ENCODE results near the gene PTPMT1. TPM values are rescaled to one million over a fixed set of nuclear protein-coding genes. Genes with fewer than 3 reads are reported as not detected.
A peak's percentile ranks its signal among the peaks of the same experiment; 100 is the strongest.
"Not testable (repeated sequence)": the region's sequence is repeated elsewhere in the genome, so short reads cannot be mapped to it uniquely, and the experiment has no call there.

The PTPMT1 gene, protein sequence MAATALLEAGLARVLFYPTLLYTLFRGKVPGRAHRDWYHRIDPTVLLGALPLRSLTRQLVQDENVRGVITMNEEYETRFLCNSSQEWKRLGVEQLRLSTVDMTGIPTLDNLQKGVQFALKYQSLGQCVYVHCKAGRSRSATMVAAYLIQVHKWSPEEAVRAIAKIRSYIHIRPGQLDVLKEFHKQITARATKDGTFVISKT
- 41.2 TPM for polyA plus RNA-seq (2012; ENCODE audit: insufficient read depth, insufficient read length)

DNA sequence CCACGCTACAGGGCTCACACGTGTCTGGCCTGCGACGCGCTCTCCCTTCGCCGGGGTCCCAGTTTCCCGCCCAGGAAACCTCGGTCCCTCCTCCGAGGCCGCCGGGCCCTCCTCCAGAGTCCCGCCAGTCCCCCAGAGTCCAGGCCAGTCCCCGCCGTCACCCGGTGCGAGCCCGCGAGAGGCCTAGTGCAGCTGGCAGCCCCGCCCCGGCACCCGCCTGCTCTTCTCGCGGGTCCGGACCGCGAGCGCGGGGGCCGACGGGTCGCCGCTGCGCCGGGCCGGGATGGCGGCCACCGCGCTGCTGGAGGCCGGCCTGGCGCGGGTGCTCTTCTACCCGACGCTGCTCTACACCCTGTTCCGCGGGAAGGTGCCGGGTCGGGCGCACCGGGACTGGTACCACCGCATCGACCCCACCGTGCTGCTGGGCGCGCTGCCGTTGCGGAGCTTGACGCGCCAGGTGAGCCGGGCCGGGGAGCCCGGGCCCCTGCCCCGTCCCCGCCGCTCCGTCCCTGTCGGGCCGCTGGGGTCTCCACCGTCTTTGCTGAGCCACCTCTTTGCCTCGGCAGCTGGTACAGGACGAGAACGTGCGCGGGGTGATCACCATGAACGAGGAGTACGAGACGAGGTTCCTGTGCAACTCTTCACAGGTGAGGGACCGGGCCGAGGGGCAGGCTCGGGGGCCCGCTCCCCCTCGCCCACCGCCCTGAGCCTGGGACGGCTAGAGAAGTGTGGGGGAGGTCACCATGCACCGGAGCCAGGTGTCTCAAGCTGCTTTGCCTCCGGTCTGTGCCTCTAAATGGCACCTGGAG, at the start of gene PTPMT1:
TSS of gene PTPMT1 (plus strand) at position 260 of the 809 bp plus-strand sequence. CDS start at position 284, 24 bp downstream.
- no peak for DNase-seq (ENCODE audit: low read depth, low spot score)
- peak within 1 kb of the TSS; percentile 64 for H3K4me3 ChIP-seq (ENCODE audit: low read length)

DNA sequence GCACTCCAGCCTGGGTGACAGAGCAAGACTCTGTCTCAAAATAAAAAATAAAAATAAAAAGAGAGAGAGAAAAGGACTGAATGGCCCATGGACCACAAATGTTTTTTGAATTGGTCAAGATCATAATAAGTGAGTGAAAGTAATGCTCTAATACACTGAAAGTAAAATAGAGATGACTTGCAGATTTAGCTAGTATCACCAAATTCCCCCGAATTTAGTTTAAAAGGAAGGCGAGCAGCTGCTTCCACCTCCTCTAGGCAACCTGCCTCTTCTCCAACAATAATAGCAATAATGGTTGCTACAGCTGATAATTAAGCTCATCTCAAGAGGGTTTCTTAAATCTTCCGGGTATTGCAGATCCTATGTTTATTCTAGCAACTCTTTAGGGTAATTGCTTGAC, 49.2 kb upstream of the PTPMT1 start:
- DNase-seq (ENCODE audit: low read depth, low spot score), result no peak
- H3K4me3 ChIP-seq (ENCODE audit: low read length), result no peak overlapping the region

DNA sequence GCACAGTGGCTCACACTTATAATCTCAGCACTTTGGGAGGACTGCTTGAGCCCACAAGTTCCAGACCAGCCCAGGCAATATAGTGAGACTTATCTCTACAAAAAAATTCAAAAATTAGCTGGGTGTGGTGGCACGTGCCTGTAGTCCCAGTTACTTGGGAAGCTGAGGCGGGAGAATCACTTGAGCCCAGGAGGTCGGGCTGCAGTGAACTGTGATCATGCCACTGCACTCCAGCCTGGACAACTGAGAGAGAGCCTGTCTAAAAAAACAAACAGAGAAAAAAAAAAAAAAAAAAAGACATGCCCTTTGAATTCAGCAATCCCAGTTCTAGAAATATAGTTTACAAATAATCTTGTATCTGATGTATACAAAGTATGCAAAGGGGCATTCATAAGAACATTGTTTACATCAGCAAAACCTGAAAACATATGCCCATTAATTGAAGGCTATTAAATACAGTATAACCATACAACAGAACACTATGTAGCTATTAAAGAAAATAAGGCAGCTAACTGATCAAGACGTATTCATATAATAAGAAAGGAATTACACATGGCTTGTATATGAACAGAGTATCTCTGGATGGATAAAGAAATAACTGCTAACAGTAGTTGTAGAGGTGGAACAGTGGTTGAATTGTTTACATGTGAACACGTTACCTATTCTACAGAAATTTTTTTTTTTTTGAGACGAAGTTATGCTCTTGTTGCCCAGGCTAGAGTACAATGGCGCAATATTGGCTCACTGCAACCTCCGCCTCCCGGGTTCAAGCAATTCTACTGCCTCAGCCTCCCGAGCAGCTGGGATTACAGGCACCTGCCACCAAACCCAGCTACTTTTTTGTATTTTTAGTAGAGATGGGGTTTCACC, 48.2 kb upstream of the PTPMT1 start:
- no peak for DNase-seq (ENCODE audit: low read depth, low spot score)

GRCh38 chr11:47518212-47518964, 47.0 kb upstream of the PTPMT1 start:
- DNase-seq (ENCODE audit: low read depth, low spot score), result peak; percentile 35
- no peak overlapping the region for H3K4me3 ChIP-seq (ENCODE audit: low read length)

More for the DNA sequence above, 48.2 kb upstream of the PTPMT1 start:
- H3K4me3 ChIP-seq (ENCODE audit: low read length), result no peak overlapping the region

DNA sequence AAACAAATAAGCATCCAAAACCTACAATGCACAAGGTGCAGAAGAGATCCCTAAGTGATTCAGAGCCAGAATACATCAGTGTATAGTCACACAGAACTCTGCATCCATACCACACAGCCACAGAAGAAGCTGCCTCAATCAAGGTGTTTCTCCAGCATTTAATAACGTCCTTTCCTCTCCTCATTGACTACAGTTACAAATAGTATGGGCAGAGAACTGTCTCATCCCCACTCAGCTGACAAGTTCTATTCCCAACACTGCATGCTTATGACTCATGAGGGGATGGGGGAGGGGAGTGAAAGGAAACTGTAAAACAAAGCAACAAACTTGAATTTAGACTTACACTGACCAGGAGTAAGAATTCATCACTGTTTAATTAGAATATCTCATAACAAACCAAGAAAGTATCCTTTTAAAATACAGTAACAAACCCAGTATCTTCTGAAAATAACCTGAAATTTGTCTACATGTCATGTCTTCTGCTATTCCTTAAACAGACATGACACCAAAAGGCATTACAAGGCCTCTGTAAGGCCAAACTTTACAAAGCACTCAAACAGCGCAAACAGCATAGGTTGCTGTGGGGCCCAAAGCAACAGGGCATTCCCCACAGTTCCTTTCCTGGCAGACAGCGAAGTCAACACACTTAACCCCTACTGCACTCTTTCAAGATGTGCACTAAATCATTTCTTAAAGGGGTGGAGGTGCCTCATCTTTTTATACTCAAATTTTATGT, 41.7 kb upstream of the PTPMT1 start:
- H3K4me3 ChIP-seq (ENCODE audit: low read length), result no peak overlapping the region
- no peak for DNase-seq (ENCODE audit: low read depth, low spot score)

DNA sequence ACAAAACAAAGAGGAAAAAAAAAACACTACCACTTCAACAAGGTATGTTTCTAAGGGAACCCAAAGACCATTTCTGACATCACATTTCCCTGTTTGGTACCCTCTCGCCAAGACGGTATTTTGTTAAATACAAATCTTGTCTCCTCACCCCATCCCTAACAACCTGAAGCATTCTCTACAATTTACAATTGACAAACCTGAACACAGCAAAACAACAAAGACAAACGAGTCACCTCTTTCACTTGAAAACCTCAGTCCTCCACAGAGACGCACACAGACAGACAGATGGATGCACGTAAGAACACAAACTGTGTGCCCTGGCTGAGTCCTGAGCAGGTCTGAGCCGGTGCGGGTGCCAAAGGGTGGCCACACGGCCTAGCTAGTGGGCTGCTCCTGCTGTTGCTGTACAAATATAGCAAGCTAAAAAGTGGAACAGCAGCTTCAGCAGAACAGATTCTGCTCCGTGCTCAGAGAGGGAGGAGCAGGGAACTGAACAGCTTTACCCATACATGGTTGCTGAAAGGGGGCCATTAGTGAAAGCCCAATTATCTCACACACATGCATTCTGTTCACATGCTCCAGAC, 41.0 kb upstream of the PTPMT1 start:
- DNase-seq (ENCODE audit: low read depth, low spot score), result no peak
- no peak overlapping the region for H3K4me3 ChIP-seq (ENCODE audit: low read length)

DNA sequence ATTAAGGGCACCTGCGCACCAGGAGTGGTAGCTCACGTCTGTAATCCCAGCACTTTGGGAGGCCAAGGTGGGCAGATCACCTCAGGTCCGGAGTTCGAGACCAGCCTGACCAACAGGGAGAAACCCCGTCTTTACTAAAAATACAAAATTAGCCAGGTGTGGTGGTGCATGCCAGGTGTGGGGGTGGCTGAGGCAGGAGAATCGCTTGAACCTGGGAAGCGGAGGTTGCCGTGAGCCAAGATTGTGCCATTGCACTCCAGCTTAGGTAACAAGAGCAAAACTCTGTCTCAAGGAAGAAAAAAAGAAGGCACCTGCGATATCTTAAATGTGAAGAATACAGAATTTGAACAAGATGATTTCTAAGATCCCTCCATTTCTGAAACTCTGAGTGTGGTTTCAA, 39.4 kb upstream of the PTPMT1 start:
- H3K4me3 ChIP-seq (ENCODE audit: low read length); DNase-seq (ENCODE audit: low read depth, low spot score): not testable (repeated sequence)

- DNase-seq (ENCODE audit: low read depth, low spot score), result no peak
- no peak overlapping the region for H3K4me3 ChIP-seq (ENCODE audit: low read length)
These were observed 38.2 kb upstream of the PTPMT1 start for GRCh38 chr11:47527186-47527585.

GRCh38 chr11:47529951-47530350, 35.4 kb upstream of the PTPMT1 start:
- H3K4me3 ChIP-seq (ENCODE audit: low read length), result no peak overlapping the region
- DNase-seq (ENCODE audit: low read depth, low spot score), result no peak

GRCh38 chr11:47530721-47531120, 34.7 kb upstream of the PTPMT1 start:
- not testable (repeated sequence) for DNase-seq (ENCODE audit: low read depth, low spot score); H3K4me3 ChIP-seq (ENCODE audit: low read length)

DNA sequence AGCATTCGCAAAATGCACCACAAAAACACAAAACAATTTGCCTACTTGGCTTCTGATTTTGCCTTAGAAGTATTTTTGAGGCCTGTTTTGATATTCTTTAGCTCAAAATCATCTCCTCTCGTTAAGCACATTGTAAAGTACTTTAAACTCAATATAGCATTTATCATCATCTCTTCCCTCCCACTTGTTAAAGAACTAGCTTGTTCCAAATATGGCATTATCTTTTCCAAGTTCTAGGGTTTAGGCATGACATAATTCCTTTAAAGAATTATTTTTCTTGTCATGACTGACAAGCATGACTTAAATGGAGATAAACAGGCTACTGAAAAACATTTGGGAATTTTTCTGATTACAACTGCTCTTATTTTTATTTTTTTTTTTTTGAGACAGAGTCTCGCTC, 33.7 kb upstream of the PTPMT1 start:
- H3K4me3 ChIP-seq (ENCODE audit: low read length), result no peak overlapping the region
- DNase-seq (ENCODE audit: low read depth, low spot score), result no peak

GRCh38 chr11:47532597-47533213, 32.7 kb upstream of the PTPMT1 start:
- no peak for DNase-seq (ENCODE audit: low read depth, low spot score)
- H3K4me3 ChIP-seq (ENCODE audit: low read length), result no peak overlapping the region

DNA sequence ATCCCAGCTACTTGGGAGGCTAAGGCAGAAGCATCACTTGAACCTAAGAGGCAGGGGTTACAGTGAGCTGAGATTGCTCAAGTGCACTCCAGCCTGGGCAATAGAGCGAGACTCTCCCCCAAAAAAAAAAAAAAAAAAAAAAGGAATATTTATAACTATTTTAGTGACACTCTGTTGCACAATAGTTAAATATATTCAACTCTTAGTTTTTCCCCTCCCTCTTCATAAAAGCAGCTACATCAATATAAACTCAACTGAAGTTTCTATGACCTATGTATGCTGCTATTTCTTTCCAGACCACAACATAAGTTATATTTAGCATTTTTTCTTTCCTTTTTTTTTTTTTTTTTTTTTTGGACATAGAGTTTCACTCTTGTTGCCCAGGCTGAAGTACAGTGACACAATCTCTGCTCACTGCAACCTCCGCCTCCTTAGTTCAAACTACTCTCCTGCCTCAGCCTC, 31.7 kb upstream of the PTPMT1 start:
- H3K4me3 ChIP-seq (ENCODE audit: low read length), result no peak overlapping the region
- DNase-seq (ENCODE audit: low read depth, low spot score), result no peak

DNA sequence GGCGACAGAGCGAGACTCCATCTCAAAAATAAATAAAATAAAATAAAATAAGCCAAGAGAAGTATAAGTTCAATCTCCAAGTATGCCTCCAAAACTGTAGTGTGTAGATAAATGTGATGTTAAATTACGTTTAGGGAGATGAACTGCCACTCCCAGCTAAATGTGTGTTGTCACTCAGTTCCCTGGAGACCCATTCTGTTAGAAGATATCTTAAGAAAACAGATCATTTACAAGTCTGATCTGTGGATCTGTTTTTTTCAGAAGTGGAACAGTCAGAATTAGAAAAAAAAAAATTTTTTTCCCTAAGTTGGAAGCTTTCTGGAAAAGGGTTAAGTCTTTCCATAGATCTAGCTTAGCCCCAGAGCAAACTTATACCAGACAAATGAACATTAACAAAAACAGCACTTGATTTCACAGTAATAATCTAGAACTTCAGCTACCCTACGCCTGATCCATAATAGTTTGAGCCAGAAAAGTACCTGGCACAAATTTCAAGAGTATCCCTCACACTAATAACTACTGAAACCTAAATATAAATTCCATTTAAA, 30.6 kb upstream of the PTPMT1 start:
- H3K4me3 ChIP-seq (ENCODE audit: low read length), result no peak overlapping the region
- DNase-seq (ENCODE audit: low read depth, low spot score), result no peak

GRCh38 chr11:47536915-47537314, 28.5 kb upstream of the PTPMT1 start:
- no peak overlapping the region for H3K4me3 ChIP-seq (ENCODE audit: low read length)
- DNase-seq (ENCODE audit: low read depth, low spot score), result no peak

DNA sequence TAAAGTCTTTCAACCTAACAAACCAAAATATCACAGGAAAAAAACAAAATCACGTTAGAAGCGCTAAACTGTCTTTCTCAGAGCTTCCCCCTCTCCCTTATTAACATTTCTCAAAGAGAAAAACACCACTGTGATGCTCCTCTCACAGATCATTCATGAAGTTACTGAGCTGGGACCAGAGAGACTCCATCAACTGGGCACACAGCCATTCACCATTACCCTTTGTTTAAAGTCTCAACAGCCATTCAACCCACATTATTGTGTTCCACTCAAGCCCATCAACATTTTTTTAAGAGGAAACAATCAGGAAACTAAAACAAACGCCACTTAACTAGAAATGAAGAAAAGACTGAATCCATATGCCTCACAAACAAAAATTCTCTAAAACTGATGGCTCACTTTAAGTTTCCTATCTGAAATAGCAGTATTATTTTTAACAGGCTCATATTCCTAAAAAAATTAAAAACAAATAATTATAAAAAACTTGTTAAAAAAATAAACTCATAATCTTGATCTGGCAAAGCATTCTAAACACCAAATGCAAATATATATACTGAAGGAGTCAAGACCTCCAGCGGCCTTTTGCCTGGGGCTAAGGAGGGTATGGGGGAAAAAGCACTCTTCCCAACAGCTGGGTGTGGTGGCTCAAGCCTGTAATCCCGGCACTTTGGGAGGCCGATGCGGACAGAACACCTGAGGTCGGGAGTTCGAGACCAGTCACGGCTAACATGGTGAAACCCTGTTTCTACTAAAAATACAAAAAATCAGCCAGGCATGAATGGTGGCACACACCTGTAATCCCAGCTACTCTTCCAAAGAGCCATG, 26.4 kb upstream of the PTPMT1 start:
- no peak overlapping the region for H3K4me3 ChIP-seq (ENCODE audit: low read length)
- no peak for DNase-seq (ENCODE audit: low read depth, low spot score)

DNA sequence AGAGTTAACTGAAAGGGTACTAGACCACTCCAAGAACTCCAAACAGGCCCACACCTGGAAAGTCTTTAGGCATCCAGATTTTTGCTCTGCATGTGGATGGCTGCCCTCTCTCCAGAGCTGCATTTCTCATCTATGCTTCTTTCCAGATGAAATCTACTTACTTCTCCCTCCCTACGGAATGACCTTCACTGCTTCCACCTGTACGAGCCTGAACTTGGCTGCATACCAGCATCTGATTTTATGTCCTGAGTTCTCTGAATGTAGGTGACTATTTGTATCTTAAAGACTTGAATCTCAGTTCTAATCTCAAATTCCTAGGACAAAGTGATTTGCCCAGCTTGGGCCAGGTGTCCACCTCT, 25.7 kb upstream of the PTPMT1 start:
- H3K4me3 ChIP-seq (ENCODE audit: low read length), result no peak overlapping the region

More for the DNA sequence above, 25.7 kb upstream of the PTPMT1 start:
- no peak for DNase-seq (ENCODE audit: low read depth, low spot score)
